ENCODE results near the gene OSBPL5. TPM values are rescaled to one million over a fixed set of nuclear protein-coding genes. Genes with fewer than 3 reads are reported as not detected.

The OSBPL5 gene
- total and polyA plus RNA-seq, 9 of the 15 experiments (the other 6 are each of a cell fraction or from before 2014, with no cell fraction given), result 0.06 to 14.8 (median 3.2) TPM

DNA sequence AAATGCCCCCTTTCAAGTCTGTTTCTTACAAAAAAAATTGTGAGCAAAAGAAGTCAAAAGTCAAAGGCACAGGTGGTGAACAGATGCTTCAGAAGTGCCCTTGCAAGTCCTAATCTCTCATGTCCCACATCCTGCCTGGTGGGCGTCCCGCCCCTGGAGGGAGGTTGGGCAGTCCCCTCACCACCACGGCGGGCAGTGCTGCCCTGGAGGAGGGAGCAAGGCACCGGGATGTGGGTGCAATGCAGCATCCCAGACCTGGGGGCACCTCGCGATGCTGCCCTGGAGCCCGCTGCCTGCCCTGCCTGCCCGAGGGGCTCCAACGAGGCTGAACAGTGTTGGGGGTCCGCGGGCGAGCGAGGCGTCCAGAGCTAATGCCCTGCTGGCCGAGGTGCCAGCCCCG lies 37.6 kb upstream of the OSBPL5 start (continued):
- no peak for TF ChIP-seq FOS (IDR thresholded peaks at IDR 0.05; ENCODE audit: extremely low read depth, insufficient read length)

DNA sequence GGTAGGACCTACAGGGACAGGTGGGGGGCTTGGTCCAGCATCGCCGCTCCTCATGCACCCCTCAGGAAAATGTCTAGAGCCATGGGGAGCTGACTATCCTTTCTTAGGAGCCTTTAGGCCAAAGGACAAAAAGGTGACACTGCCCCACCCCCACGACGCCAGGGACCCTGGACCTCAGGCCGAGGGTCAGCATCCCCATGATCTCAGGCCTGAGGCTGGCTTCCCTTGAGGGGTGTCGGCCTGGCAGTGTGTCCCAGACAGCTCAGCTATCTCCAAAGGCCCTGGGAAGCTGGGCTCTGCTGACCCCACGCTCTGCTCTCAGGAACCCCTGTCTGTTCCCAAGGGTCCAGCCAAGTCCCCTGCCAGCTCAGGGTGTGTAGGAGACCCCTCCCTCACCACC lies 37.2 kb upstream of the OSBPL5 start:
- DNase-seq (ENCODE audit: extremely low read depth in 1 of 4, low spot score in 3 of 4), result no peak
- Histone ChIP-seq H3K27ac (ENCODE audit: extremely low read depth, low read depth, low read length) (no peak overlapping the region), H3K9me3 (replicated peaks; ENCODE audit: control insufficient read depth, insufficient read depth, low read depth, low read length) (no peaks in the 10 kb centered on the region), H3K27me3 (ENCODE audit: control insufficient read depth in 2 of 2, insufficient read depth in 2 of 2, low read length in 2 of 2) (peaks cover 33 to 76% of the 10 kb centered on the region in 2 experiments; a peak in 4 of 5 replicates), H3K9ac (ENCODE audit: insufficient read depth in 1 of 2, low read depth in 2 of 2, low read length in 2 of 2) (no peak overlapping the region; a peak in 1 of 4 replicates), H3K4me1 (replicated peaks in 1 of 2; ENCODE audit: control insufficient read depth in 2 of 2, insufficient read depth in 2 of 2, low read length in 2 of 2) (peaks cover 0 to 38% of the 10 kb centered on the region in 2 experiments; a peak in 2 of 5 replicates), H3K4me2 (ENCODE audit: insufficient read depth, low read length) (no peak overlapping the region), H4K20me1 (replicated peaks; ENCODE audit: control insufficient read depth, insufficient read depth, low read length) (peaks cover 8% of the 10 kb centered on the region), H3K9me1 (ENCODE audit: control insufficient read depth, insufficient read depth, low read length) (no peaks in the 10 kb centered on the region), H2AFZ (ENCODE audit: low read depth, low read length) (no peak overlapping the region), H3K4me3 (no peak overlapping the region), H3K36me3 (ENCODE audit: control insufficient read depth, insufficient read depth, low read length) (no peaks in the 10 kb centered on the region), H3K79me2 (ENCODE audit: control insufficient read depth, insufficient read depth, low read length) (no peaks in the 10 kb centered on the region)
- no peak for ATAC-seq
- CTCF ChIA-PET (ENCODE audit: low intra/inter-chr PET ratio), result no interaction called here
- POLR2A ChIA-PET, result no interaction called here
- 1% methylated on average over 7 of the region's 7 CpGs for WGBS (ENCODE audit: insufficient coverage, low coverage, missing lambda C conversion rate)
- no TSS peak for BruUV-seq (replicated peaks)
- TF ChIP-seq ZNF146 (CRISPR knock-in tag; IDR thresholded peaks at IDR 0.05; ENCODE audit: unreplicated experiment) (no peak), RBM14 (IDR thresholded peaks at IDR 0.05; ENCODE audit: borderline replicate concordance, insufficient read depth, low read depth, low read length) (no peak), ZNF707 (CRISPR knock-in tag; conservative IDR thresholded peaks at IDR 0.05) (no peak), ZNF77 (CRISPR knock-in tag; IDR thresholded peaks at IDR 0.05) (no peak), BRD4 (IDR thresholded peaks at IDR 0.05) (no peak), NUFIP1 (IDR thresholded peaks at IDR 0.05; ENCODE audit: partially characterized antibody) (no peak), ILF3 (IDR thresholded peaks at IDR 0.05; ENCODE audit: borderline replicate concordance) (no peak), ZNF695 (CRISPR knock-in tag; IDR thresholded peaks at IDR 0.05) (no peak), CREB1 (IDR thresholded peaks at IDR 0.05) (no peak), CREB1 (CRISPR knock-in tag; IDR thresholded peaks at IDR 0.05) (no peak), TRIM28 (IDR thresholded peaks at IDR 0.05) (no peak), IRF2 (CRISPR knock-in tag; IDR thresholded peaks at IDR 0.05) (no peak), FOXM1 (IDR thresholded peaks at IDR 0.05; ENCODE audit: low read depth) (no peak), FOXM1 (CRISPR knock-in tag; IDR thresholded peaks at IDR 0.05; ENCODE audit: low read depth) (no peak), POLR2AphosphoS5 (IDR thresholded peaks at IDR 0.05; ENCODE audit: control insufficient read depth, insufficient read depth, low read depth, low read length) (no peak), CEBPB (tag; IDR thresholded peaks at IDR 0.05) (no peak), GABPB1 (CRISPR knock-in tag; IDR thresholded peaks at IDR 0.05) (no peak), ZNF830 (CRISPR knock-in tag; IDR thresholded peaks at IDR 0.05) (no peak)
- TF ChIP-seq, protein P1, sequence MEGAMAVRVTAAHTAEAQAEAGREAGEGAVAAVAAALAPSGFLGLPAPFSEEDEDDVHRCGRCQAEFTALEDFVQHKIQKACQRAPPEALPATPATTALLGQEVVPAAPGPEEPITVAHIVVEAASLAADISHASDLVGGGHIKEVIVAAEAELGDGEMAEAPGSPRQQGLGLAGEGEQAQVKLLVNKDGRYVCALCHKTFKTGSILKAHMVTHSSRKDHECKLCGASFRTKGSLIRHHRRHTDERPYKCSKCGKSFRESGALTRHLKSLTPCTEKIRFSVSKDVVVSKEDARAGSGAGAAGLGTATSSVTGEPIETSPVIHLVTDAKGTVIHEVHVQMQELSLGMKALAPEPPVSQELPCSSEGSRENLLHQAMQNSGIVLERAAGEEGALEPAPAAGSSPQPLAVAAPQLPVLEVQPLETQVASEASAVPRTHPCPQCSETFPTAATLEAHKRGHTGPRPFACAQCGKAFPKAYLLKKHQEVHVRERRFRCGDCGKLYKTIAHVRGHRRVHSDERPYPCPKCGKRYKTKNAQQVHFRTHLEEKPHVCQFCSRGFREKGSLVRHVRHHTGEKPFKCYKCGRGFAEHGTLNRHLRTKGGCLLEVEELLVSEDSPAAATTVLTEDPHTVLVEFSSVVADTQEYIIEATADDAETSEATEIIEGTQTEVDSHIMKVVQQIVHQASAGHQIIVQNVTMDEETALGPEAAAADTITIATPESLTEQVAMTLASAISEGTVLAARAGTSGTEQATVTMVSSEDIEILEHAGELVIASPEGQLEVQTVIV (CRISPR knock-in tag; IDR thresholded peaks at IDR 0.05; ENCODE audit: borderline replicate concordance), result no peak
- TF ChIP-seq, protein P2, sequence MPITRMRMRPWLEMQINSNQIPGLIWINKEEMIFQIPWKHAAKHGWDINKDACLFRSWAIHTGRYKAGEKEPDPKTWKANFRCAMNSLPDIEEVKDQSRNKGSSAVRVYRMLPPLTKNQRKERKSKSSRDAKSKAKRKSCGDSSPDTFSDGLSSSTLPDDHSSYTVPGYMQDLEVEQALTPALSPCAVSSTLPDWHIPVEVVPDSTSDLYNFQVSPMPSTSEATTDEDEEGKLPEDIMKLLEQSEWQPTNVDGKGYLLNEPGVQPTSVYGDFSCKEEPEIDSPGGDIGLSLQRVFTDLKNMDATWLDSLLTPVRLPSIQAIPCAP (CRISPR knock-in tag; IDR thresholded peaks at IDR 0.05; ENCODE audit: borderline replicate concordance), result no peak
- in situ Hi-C loops (cut with MboI), result no loop called here
- intact Hi-C loops (cut with micrococcal nuclease), result no loop called here
- FAIRE-seq, result no peak
